A204.1 (cell line): ENCODE results near the gene RAB44.

ENCODE experiments used
- FAIRE-seq: peaks from 2 replicates; lab custom pipeline; 2012; peaks lifted over from hg19 to GRCh38; lab: Jason Lieb, UNC

The RAB44 gene

DNA sequence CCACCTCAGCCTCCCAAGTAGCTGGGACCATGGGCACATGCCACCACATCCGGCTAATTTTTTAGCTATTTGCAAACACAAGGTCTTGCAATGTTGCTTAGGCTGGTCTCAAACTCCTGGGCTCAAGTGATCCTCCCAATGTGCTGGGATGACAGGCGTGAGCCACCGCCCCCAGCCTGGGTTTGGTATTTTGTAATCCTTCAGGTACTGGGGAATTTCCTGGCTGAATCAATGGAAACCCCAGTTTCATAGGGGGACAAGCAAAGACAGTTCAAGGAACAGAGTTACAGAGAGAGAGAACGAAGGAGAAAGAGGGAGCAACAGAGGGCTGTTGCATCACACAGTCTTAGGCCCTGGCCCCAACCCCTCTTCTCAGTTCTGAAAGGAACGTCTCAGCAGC lies 35.7 kb downstream of the RAB44 start:
- no peak for FAIRE-seq

DNA sequence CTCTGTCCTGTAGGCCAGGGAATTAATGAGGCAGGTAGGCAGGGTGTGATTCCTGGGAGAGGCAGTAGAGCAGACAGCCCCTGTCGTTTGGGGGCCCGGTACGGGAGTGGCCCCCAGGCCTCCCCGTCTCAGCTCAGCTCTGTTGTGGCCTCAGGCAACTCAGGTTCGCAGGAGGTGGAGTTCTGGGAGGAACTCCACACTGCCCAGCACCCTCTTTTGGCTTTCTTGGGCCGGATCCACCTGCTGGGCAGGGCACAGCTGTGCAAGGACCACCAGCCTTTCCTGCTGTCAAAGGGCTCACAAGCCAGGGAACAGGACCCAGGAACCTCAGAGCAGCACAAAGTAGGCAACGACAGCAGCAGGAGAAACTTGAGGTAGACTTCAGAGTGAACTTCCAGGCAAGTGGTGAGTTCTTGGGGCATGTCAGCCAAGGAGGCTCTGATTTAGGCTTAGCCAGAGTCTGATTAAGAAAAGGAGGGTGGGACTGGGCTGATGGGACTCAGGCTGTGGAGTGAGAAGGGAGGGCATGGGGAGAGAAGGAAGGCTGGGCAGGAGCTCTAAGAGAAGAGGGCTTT lies 36.9 kb downstream of the RAB44 start:
- no peak for FAIRE-seq

DNA sequence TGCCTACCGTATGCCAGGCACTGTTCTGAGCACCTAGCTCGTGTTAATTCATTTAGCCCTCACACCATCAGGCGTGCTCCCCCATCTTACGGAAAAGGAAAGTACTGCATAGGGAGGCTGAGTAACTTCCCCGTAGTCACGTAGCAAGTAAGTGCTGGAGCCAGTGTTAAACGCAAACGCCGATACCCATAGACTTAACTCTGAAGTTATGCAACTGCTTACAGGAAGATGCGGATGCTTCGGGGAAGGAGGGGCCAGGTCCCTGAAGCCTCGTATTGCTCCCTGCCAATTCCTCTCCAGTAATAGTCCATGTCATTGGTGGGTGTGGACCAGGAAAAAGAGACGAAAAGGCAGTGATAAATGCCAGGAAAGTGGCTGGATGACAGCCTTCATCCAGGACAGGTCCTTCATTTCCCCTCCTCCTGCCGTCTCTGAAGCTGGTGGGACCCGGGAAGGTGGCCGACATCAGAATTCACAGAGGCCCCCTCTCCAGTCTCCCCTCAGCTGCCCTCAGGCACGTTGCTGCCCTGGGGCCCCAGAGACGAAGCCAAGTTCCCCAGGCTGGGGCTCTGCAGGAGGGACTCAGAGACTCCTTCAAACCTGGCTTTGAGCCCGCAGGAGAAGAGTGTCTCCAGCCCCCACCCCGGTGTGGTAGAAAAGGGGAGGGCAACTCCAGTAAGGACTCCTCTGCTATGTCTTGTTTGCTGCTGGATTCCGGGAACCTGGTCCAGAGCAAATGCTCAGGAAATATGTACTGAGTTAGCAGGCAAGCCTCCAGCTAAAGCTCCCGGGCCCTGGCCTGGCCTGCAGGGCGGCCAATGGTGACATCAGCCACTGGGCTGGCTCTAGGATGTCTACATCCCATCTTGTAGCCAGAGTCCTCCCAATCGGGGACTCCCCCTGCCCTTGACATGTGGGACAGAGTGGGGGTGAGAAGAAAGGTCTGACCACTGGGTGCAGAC lies 37.8 kb downstream of the RAB44 start:
- no peak for FAIRE-seq

DNA sequence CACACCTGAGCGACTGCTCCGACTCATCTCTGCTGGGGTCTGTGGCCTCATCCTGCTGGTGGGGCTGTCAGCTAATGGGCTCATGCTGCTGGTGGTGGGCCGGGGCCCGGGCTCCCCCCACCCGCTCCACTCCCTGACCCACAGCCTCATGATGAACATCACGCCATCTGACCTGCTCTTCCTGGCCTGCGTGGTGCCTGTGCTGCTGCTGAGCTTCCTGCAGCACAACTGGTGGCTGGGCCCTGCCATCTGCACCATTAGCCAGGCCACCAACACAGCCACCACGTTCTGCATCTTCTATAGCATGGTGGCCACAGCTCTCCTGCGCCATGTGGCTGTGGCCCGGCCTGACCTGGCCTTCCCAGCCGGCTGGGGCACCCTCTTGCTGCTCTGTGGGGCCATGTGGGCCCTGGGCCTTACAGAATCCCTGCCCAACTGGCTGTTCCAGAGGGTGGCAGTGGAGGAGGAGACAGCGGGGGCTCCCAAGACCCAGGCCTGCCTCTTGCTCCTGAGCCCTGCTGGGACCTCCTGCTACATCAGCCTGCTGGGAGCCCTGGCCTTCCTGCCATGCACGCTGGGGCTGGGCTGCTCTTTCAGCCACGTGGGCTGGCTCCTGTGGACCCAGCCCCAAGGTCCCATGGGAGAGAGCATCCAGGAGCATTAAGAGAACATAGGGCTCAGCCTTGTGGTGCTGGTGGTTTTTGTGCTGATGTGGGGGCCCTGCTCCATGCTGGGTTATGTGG lies 39.6 kb downstream of the RAB44 start:
- FAIRE-seq: no peak

DNA sequence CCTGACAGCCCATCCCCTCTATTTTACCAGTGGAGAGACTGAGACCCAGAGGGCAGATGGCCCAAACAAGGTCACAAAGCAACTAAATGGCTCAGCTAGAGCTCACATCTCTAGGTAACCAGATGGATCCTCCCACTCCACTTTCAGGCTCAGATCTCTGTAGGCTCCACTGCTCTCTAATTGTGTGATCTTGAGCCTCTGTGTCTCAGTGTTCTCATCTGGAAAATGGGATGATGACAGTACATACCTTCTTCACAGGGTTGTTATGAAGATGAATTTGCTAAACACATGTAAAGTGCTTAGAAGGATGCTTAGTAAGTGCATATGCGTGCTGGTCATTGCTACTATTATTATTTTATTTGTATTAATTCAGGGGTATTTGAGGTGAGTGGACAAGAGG lies 40.5 kb downstream of the RAB44 start:
- no peak for FAIRE-seq

DNA sequence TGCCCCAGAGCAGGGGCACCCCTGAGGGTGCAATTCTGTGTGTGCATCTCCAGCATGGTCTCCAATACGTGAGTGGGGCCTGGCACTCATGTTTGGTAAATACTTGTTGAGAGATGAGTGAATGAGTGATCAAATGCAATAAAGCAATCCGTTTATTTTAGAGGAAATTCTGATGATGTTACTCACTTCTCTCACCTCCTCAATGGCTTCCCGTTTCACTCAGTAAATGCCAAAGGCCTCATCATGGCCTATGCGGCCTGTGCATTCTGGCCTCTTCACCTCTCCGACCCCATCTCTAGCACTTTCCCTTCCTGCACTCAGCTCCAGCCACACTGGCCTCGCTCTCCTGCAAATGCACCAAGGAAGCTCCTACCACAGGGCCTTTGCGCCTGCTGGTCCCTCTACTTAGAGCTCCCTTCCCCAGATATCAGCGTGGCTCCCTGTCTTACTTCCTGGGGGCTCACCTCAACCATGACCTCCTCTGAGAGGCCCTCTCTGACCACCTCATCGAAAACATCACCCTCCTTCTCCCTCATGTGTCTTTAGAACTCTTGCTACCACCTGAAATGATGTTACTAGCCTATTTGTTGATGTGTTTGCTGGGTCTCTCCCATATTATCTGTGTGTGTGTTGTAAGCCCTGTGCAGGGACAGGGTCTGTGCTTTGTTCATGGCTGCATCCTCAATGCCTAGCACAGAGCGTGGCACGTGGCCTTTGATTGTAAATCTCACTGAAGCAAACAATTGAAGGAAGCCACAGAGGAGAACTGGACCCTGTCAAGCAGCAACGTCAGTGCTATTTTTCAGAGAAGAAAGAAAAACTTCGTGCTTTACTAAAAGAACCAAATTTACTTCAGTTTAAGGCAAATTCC lies 42.6 kb downstream of the RAB44 start:
- FAIRE-seq: no peak

DNA sequence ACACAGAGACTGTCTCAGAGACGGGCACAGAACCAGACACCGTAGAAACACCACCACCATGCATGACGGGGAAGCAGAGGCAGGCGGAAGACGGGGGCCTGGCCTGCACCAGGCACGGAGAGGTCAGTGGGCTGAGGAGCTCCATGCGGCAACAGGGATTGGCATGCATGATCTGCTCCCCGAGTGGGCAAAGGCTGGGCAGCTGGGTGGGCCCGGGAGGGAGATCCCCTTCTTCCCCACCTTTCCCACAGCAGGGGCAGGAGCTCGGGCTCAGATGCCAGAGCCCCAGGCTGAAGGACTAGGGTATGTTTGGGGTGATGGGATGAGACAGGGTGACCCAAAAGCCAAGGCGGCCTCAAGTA lies 43.2 kb downstream of the RAB44 start:
- FAIRE-seq: no peak

DNA sequence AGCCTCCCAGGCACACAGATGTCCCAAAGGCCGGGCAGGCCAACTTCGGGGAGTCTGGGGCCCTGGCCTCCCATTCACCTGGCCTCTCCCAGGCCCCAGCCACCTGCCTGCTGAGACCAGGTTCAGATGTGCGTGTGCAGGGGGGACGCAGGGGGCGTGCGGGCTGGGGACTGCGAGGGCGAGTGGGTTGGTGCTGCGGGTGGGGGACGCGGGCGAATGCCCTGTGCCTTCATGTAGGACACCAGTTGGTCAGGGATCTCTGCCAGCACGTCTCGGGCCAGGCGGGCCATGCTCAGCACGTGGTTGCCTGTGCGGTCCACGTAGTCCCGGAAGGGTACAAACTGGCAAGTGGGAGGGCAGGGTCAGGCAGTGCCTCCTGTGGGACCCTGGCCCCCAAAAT lies 44.5 kb downstream of the RAB44 start:
- FAIRE-seq: no peak

DNA sequence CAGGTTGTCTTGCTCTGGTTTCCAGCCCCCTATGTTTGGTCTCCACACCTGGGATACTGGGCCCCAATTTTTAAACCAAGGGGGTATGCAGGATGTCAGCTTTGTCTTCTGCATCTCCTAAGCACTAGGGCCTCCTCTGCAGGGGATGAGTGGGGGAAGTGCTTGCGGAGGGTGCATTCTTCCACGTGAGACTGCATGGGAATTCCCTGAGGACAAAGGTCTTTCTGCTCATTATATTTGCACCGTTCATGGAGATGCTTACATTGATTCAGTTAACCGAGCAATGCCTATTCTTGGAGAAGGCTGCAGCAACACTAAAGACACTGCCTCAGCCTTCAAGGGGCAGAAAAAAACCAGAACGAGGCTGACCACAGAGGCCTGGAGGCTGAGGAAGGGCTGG lies 45.4 kb downstream of the RAB44 start:
- FAIRE-seq: no peak

DNA sequence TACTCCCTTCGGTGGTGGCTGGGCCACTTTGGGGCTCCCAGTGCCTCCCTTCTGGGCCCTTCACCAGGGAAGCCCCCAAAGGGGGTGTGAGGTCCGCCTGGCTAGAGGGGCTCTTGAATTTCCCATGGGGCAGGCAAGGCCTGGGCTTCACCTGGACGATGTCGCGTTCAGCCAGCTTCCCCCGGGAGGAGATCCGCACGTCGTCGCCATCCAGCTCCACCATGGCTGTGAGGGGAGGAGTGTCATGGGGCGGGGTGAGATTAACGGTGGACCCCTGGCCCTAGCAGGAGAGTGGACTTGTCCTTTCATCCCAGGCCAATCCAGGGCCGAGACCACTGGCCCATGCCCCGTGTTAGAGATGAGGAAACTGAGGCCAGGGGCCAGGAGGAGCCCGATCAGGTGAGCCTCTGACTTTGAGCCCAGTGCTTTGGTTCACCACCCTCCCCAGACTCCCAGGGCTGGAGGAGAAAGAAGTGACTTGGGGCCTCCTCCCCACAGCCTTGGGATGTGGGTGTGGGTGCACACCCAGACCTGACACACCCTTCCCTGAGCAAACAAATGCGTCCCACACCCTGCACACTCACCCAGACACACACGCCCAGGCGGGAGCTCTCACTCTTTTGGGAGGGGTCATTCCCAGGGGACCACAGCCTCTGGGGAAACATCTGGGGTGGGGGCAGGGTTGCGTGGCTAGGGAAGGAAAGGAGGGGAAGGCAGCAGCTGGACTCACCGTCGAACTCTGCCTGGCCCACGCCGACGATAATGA lies 46.1 kb downstream of the RAB44 start:
- no peak for FAIRE-seq

DNA sequence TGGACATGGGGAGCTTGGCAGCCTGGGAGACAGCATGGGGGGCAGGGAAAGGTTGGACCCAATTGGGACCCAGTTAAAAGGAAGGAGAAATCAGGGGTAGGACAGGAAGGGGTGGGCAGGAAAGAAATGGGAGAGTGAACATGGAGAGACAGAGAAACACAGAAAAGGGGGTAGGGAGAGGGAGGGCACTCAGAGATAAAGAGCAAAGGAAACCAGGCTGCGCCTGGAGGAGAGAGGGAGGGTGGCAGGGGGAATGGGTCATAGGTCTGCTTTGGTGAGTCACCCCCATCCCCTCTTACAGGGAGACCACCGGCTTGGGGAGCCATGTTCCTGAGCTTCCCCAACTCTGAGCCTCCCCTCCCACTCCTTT lies 46.7 kb downstream of the RAB44 start:
- no peak for FAIRE-seq

DNA sequence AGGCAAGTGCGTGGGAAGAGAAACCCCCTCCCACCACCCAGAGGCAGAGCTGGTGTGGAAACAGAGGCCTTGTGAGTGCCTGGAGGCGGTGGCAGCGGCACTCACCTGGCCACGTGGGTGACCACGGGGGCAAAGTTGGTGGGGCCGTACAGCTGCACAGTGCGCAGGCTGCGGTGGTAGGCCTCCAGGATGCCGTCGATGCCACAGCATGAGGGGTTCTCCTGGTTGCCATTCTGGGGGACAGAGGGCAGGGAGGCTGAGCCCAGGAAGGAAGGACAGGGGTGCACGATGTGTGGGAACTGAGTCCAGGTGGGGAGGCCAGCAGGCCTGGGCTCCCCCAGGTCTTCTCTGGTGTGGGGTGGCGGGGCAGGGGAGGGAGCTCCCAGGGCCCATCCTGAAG lies 47.7 kb downstream of the RAB44 start:
- FAIRE-seq: no peak

DNA sequence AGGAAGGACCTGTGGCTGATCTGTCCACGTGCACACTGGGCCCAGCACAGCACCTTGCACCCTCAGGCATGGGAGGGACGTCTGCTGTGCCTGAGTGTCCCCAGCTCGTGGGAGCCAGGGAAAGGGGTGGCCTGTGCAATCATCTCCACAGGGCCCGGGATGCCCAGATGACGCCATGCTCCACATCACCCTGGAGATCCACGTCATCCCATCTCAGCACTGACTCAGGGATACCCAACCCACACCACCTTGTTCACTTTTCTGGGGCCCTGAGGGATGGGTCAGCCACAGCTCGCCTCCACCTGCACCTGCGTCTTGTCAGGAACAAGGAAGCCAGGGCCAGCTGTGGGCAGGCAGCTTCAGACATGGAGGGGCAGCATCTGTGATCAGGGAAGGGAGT lies 48.2 kb downstream of the RAB44 start:
- FAIRE-seq: no peak

DNA sequence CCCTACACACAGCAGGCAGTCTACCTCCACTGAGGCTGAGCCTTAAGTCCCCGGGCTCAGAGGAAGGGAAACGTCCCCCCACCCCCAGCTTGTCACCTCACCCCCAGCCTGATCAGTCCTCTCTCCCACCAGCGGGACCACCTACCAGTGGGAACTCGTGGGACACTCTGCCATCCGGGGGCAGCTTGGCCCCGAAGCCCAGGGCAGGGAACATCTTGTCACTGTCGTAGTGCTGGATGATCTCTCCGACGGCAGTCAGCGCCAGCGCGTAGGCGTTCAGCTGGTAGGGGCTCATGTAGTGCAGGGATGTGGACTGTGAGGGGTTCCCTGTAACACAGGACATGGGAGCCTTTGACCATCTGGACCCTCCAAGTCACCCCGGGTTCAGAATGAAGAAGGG lies 48.6 kb downstream of the RAB44 start:
- no peak for FAIRE-seq

DNA sequence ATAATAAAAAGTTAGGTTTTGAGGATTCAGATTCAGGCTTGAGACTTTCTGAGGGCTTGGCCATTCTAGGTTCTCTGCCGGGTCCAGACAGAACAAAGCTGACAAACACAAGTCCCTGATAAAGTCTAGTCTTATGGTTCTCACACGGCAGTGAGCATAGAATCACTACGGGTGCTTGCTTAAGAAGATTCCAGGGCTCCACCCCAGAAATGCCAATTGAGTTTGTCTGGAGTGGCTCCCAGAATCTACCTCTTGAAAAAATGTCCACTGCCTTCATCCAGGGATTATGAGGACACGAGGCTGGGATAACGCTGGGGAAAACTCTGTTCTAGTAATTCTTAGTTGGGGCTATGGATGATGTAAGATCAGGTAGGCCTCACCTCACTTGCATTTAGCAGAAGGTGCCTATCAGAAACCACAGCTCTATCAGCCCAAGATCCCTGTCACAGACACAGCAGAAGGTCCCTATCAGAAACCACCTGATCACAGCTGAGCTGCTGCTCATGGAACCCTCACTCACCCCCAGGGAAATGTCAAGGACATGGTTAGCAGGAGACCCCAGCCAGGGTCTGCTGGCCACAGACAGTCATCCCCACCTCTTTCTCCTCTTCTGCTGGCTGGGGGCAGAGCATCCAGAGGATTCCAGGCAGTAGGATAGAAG lies 52.3 kb downstream of the RAB44 start:
- no peak for FAIRE-seq

DNA sequence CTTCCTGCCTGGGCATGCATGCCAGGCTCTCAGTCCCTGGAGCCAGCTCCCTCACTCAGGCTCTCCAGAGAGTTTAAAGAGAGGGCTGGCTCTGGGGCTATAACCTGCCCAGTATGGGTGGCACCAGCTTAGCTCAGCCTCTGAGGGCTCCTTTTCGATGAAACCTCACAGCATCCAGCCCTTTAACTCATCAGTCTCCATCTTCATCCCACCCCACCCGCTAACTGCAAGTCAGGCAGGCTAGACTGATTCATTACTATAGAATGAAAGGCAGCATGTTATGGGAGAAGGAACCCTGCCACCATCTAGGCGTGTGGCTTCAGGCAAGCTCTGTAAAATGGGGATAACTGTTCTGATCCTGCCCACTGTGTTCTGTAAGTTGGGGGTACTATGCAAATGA lies 53.5 kb downstream of the RAB44 start:
- FAIRE-seq: no peak

DNA sequence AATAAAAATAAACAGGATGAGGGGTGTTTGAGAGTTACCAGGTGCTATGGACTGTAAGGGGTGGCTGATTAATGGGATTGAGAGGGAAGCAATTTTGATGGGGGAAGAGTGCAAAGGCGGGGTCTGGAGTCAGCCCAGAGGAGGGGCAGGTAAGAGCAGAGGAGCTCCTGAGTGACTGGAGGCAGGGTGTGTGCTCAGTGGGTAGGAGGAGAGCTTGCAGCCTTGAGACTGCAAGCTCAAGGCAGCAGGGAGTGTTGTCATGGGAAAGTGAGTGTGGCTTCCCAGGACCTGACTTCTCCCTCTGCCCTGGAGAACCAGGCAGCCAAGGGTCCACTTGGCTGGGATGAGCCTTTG lies 54.2 kb downstream of the RAB44 start:
- FAIRE-seq: no peak

DNA sequence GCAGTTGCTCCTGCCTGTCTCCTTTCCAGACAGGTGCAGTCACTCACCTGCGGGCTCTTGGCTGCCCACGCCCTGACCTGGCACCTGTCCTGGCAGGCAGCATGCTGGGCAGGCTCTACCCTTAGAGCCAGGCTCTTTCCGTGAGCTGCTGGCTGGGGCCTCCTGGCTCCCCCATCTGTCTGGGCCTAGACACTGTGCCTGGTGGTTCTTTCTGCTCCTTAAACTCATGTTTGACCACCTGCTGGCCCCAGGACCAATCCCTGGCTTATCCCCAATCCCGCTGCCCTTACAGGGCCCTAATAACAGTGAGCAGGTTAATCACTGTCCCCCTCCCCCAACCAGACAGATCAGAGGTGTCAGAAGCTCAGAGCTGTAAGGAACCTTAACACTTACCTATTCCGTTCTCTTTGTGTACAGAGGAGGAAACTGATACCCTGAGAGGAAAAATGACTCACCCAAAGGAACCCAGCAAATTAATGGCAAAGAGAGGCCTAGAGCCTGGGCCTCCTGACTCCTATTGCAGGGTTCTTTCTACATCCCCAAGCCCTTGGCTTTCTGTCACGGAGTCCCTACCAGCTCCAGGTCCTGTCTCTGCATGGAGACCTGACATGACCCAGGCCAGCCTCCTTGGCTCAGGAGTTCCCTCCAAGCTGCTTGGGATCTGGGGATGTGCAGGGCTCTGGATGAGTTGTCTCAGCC lies 54.7 kb downstream of the RAB44 start:
- FAIRE-seq: no peak

DNA sequence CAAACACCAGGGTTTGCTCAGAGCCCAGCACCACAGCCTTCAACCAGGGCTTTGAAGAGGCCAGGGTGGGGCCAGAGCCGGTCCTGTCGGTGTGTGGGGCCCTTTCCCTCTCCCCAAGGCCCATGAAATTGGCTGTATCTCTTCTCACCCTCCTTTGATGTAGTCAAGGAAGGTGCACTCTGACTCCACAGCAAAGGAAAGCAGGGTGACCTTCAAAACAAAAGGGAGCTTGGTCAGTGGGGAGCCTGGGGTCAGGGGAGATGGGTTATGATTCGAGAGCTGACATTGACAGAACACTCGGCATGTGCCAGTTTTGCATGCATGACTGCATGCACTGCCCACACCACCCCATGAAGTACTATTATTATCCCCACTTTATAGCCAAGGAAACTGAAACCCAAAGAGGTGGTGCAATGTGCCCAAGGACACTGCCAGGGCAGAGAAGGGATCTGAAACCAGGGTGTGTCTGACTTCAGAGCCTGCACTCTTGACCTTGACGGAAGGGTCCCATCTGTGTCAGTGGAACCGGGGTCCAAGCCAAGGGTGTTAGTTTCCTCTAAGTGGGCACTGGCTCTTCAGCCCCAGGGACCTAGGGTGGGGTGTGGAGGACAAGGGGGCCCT lies 55.4 kb downstream of the RAB44 start:
- FAIRE-seq: no peak
